ENCODE results near the gene CENPC. TPM values are rescaled to one million over a fixed set of nuclear protein-coding genes. Genes with fewer than 3 reads are reported as not detected.
"Not testable (repeated sequence)": the region's sequence is repeated elsewhere in the genome, so short reads cannot be mapped to it uniquely, and the experiment has no call there.

The CENPC gene
- total RNA-seq, 1 experiment from 2014 or later = 19.7 TPM

DNA sequence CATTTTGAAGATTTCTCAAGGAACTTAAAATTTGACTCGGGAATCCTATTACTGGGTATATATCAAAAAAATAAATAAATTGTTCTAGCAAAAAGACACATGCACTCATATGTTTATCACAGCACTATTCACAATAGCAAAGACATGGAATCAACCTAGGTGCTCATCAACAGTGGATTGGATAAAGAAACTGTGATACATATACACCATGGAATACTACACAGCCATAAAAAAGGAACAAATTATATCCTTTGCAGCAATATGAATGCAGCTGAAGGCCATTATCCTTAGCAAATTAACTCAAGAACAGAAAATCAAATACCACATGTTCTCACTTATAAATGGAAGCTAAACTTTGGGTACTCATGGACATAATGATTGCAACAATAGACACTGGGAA is 97.4 kb downstream of the CENPC start:
- ChIA-PET CTCF (no interaction called here), POLR2A (no interaction called here)
- no peak overlapping the region for H3K27ac Mint-ChIP-seq (ENCODE audit: unreplicated experiment)
- no peak for TF ChIP-seq CTCF (IDR thresholded peaks at IDR 0.05; ENCODE audit: insufficient read depth in 1 of 2, low read depth in 1 of 2, low read length in 1 of 2, severe bottlenecking in 1 of 2, unreplicated experiment in 1 of 2)
- H3K4me3 Mint-ChIP-seq (ENCODE audit: unreplicated experiment) = no peak overlapping the region
- H3K9me3 Mint-ChIP-seq (ENCODE audit: unreplicated experiment) = no peaks in the 10 kb centered on the region
- no peaks in the 10 kb centered on the region for H3K9me3 ChIP-seq
- no peak overlapping the region for H3K4me3 ChIP-seq (ENCODE audit: low read depth, low read length)
- no peaks in the 10 kb centered on the region for H3K27me3 ChIP-seq (replicated peaks; ENCODE audit: control insufficient read depth, insufficient read depth, low read length)
- intact Hi-C loops (cut with micrococcal nuclease; ENCODE audit: unreplicated experiment) = no loop called here
- DNase-seq = no peak
- H3K27me3 Mint-ChIP-seq (ENCODE audit: insufficient read depth, unreplicated experiment) = no peaks in the 10 kb centered on the region
- BruUV-seq (replicated peaks) = no TSS peak
- H3K4me1 Mint-ChIP-seq (ENCODE audit: low read depth, unreplicated experiment) = peaks cover 2% of the 10 kb centered on the region
- no peaks in the 10 kb centered on the region for H3K36me3 ChIP-seq (ENCODE audit: control insufficient read depth, insufficient read depth, low read length)
- no peaks in the 10 kb centered on the region for H3K4me1 ChIP-seq
- H3K36me3 Mint-ChIP-seq (ENCODE audit: insufficient read depth, unreplicated experiment) = peaks cover 6% of the 10 kb centered on the region

DNA sequence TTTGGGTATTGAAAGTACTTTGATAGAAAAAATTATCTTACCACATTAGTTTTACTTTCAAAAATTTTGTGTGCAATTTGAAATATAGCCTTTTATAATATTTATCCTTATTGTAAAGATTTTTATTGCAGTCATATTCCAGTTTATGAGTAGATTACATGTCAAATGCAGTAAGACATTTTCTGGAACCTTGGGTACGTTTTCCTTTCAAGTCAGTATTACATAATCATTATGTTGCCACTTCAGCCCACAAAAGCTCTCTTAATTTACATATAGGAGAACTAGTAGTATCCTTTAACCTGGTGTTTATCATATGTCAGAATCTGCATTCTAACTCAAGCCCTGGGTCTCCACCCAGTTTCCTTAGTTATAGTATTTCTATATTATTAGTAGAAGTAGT is 98.5 kb downstream of the CENPC start:
- Mint-ChIP-seq H3K4me1 (ENCODE audit: low read depth, unreplicated experiment) (no peaks in the 10 kb centered on the region), H3K27me3 (ENCODE audit: insufficient read depth, unreplicated experiment) (no peaks in the 10 kb centered on the region), H3K4me3 (ENCODE audit: unreplicated experiment) (no peak overlapping the region), H3K27ac (ENCODE audit: unreplicated experiment) (no peak overlapping the region), H3K9me3 (ENCODE audit: unreplicated experiment) (peaks cover 9% of the 10 kb centered on the region), H3K36me3 (ENCODE audit: insufficient read depth, unreplicated experiment) (no peaks in the 10 kb centered on the region)
- intact Hi-C loops (cut with micrococcal nuclease; ENCODE audit: unreplicated experiment) = no loop called here
- H3K4me1 ChIP-seq = no peaks in the 10 kb centered on the region
- H3K9me3 ChIP-seq = no peaks in the 10 kb centered on the region
- CTCF ChIA-PET = no interaction called here
- DNase-seq = no peak
- no peak for TF ChIP-seq CTCF (IDR thresholded peaks at IDR 0.05; ENCODE audit: insufficient read depth in 1 of 2, low read depth in 1 of 2, low read length in 1 of 2, severe bottlenecking in 1 of 2, unreplicated experiment in 1 of 2)
- H3K4me3 ChIP-seq (ENCODE audit: low read depth, low read length) = no peak overlapping the region
- no peaks in the 10 kb centered on the region for H3K36me3 ChIP-seq (ENCODE audit: control insufficient read depth, insufficient read depth, low read length)
- no TSS peak for BruUV-seq (replicated peaks)
- POLR2A ChIA-PET = no interaction called here
- no peaks in the 10 kb centered on the region for H3K27me3 ChIP-seq (replicated peaks; ENCODE audit: control insufficient read depth, insufficient read depth, low read length)

DNA sequence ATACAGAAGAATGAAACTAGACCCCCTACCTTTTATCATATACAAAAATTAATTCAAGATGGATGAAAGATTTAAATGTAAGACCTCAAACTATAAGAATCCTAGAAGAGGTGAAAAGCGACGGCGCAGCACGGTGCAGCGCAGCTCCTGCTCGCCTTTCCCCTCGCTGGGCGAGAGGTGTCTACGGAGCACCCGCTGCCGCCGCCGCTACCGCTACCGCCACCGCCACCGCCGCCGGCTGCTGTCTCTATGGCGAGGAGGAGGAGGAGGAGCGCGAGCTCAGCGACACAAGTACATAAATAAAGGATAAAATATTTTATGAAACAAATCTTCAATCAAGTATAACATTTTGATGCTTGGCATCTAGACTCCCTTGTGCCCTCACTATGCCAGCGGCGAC is 99.4 kb downstream of the CENPC start:
- H3K9me3 ChIP-seq; H3K4me1 ChIP-seq; DNase-seq; H3K36me3 Mint-ChIP-seq (ENCODE audit: insufficient read depth, unreplicated experiment); BruUV-seq (replicated peaks); H3K4me1 Mint-ChIP-seq (ENCODE audit: low read depth, unreplicated experiment); H3K4me3 ChIP-seq (ENCODE audit: low read depth, low read length); CTCF ChIA-PET; H3K27ac Mint-ChIP-seq (ENCODE audit: unreplicated experiment); intact Hi-C loops (cut with micrococcal nuclease; ENCODE audit: unreplicated experiment); H3K27me3 Mint-ChIP-seq (ENCODE audit: insufficient read depth, unreplicated experiment); H3K36me3 ChIP-seq (ENCODE audit: control insufficient read depth, insufficient read depth, low read length); H3K27me3 ChIP-seq (replicated peaks; ENCODE audit: control insufficient read depth, insufficient read depth, low read length); POLR2A ChIA-PET; H3K4me3 Mint-ChIP-seq (ENCODE audit: unreplicated experiment): not testable (repeated sequence)
- H3K9me3 Mint-ChIP-seq (ENCODE audit: unreplicated experiment) = peaks cover 12% of the 10 kb centered on the region

- peaks cover 6% of the 10 kb centered on the region for H3K36me3 Mint-ChIP-seq (ENCODE audit: insufficient read depth, unreplicated experiment)
- no peaks in the 10 kb centered on the region for H3K27me3 ChIP-seq (replicated peaks; ENCODE audit: control insufficient read depth, insufficient read depth, low read length)
- H3K4me3 Mint-ChIP-seq (ENCODE audit: unreplicated experiment) = no peak overlapping the region
- ChIA-PET POLR2A (no interaction called here), CTCF (no interaction called here)
- DNase-seq = no peak
- H3K4me1 ChIP-seq = no peaks in the 10 kb centered on the region; the same call in 1 of the 2 replicates
- H3K9me3 ChIP-seq = no peaks in the 10 kb centered on the region
- intact Hi-C loops (cut with micrococcal nuclease; ENCODE audit: unreplicated experiment) = no loop called here
- H3K4me1 Mint-ChIP-seq (ENCODE audit: low read depth, unreplicated experiment) = peaks cover 9% of the 10 kb centered on the region
- no peak overlapping the region for H3K27ac Mint-ChIP-seq (ENCODE audit: unreplicated experiment)
- no peak for TF ChIP-seq CTCF (IDR thresholded peaks at IDR 0.05; ENCODE audit: insufficient read depth in 1 of 2, low read depth in 1 of 2, low read length in 1 of 2, severe bottlenecking in 1 of 2, unreplicated experiment in 1 of 2)
- H3K27me3 Mint-ChIP-seq (ENCODE audit: insufficient read depth, unreplicated experiment) = no peaks in the 10 kb centered on the region
- no peak overlapping the region for H3K4me3 ChIP-seq (ENCODE audit: low read depth, low read length)
- H3K36me3 ChIP-seq (ENCODE audit: control insufficient read depth, insufficient read depth, low read length) = no peaks in the 10 kb centered on the region
- peaks cover 18% of the 10 kb centered on the region for H3K9me3 Mint-ChIP-seq (ENCODE audit: unreplicated experiment)
- BruUV-seq (replicated peaks) = no TSS peak
Measured at GRCh38 chr4:67438975-67439374, 106.3 kb downstream of the CENPC start.

Measured in Caco-2 (cell line).